IPS-NIHi7 (cell line): ENCODE results near the gene ZEB1.
"Not testable (repeated sequence)": the region's sequence is repeated elsewhere in the genome, so short reads cannot be mapped to it uniquely, and the experiment has no call there.

ENCODE experiments used
- DNase-seq: peaks from one replicate; pipeline ENCODE4 v3.0.0; 2012; ENCODE audit warnings: mixed read lengths; ENCODE audit errors: extremely low spot score

The ZEB1 gene

DNA sequence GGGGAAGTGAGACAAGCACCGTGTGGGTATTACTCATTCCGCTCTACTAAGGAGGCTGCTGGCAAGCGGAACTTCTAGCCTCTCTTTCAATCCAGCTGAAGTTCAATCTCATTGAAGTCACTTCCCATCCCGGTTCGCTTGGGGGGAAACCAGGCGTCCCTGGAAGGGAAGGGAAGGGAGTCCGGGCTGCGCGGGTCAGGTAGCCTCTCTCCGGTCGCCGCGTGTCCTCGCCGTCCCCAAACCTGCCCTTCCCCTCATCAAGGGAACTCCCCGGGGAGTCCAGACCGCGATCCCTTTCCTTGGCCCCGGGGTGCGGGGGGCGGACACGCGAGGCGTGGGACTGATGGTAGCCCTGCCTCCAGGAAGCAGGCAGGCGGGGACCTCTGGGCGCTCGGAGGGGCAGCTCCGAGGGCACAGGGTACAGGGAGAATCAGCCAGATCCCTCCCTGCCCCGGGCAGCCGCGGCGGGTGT is 598 bp upstream of the ZEB1 start:
- DNase-seq = peak; percentile 31

DNA sequence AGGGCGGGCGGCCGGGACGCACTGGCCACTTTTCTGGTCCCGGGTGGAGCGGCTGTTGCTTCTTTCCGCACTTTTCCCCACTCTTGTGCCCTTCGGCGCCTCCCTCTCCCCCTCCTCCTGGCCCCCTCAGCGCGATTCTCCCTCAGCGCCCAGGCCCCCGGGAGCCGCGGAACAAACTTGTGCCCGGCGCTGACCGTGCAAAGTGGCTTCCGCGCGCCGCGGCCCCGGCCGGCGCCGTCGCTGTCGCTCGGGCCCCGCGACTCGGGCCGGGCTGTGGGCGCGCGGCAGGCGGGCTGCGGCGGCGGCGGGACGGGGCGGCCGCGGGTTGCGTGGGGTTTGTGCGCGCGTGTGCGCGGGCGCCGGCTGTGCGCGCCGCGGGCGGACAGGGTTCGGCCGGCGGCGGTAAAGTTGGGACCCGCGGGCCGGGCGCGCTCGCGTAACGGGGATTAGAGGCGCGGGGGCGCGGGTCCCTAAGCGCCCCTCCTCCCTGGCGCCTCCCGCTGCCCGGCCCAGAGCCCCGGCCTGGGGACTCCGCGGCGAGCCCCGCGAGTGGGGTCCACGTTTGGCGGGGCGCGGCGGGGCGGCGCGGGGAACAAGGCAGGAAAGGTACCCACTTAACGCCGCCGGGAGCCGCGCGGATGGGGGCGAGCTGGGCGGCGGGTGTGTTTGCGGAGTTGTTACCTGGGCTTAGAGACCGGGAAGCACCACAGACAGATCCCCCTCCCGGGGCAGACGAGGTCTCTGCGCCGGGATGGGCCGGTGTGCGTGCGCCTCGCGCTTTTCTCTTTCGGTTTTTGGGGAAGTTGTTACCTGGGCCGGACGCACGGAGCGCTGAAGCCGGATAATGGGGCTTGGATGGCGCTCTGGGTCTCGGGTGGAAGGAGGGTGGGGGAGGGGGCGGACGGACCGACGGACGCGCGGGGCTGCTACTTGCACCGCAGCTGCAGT is 860 bp downstream of the ZEB1 start:
- DNase-seq = peak; percentile 41

DNA sequence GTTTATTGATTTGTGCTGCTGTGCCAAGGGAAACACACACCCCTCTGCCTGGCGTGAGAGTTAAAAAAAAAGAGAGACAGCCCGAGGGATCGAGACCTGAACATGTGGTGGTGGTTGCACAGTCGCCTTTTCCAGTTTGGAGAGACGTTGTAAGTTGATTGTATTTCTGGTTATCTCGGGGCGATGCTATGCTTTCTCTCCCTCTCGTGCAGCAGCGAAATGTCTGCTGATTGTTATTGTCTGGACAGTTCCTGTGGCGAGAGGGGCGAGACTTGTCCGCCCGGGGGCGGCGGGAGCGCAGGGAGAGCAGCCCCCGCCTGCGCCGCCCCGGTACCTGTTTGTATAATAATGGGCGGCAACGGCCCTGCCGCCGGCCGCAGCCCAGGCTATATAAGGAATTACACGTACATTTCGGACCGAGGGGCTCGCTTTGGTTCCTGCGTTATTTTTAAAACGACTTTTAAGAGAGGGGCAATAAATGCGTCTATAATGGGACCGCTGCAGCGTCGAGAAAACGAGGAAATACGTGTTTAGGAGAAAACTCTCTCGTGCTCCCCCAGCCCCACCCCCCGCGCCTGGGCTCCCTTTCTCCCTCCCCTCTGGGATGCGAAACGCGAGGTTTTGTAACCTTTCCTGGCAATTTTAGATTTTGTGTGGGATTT is 1.7 kb downstream of the ZEB1 start:
- peak; percentile 15 for DNase-seq

DNA sequence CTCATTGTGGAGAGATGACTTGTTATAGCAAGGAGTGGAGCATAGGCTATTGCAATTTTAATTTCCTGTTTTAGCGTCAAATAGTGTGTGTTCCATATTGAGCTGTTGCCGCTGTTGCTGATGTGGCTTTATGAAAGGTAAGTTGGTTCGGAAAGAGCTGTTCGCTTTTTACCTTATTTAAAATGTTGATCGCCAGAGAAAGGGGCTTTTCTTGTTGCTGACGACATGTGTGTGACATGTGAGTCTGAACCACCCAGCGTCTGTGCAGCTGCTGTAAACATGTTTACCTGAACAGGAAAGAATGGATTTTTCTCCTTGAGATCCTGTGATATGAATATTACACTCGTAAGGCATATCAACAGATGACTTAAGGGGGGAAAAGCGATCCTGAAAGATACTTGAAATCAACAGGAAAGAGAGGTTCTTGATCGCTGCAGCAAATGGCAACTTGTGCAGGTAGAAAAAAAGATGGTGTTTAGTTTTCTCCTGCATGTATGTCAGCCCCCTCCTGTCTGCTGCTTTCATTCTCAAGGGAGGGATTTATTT is 2.5 kb downstream of the ZEB1 start:
- DNase-seq = no peak

DNA sequence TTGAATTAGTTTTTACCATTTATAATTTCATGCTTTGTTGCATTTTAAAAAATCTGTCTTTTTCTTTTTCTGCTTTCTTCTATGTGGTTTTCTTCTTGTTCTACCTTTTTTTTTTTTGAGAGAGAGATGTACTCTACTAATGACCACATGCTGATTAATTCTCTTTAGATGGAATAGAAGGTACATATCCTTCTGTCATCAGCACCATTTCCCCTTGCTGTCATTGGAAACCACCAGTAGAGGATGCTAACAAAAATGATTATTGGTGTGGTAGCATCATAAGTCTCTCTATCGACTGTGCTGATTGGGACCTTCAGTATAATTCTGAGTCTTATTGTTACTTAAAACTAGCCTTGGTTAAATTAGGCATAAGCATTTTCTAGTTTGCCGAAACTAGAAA is 3.6 kb downstream of the ZEB1 start:
- DNase-seq = no peak

DNA sequence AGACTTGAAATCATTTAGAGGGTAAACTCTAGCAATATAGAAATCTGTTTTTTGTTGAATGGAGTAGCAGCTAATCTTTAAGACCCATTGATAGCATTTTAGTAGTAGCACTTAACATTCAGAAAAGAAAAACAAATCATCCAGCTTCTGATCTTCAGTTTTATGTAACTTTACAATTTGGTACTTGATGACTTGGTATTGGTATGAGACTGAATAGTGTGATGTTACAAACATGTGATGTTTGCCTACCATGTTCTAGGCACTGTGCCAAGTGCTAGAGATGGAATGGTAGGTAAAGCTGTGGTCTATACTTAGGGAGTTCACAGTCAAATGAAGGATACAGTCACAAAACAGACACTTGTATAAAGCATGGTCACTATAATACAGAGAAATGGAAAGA is 21.3 kb downstream of the ZEB1 start:
- DNase-seq = no peak

DNA sequence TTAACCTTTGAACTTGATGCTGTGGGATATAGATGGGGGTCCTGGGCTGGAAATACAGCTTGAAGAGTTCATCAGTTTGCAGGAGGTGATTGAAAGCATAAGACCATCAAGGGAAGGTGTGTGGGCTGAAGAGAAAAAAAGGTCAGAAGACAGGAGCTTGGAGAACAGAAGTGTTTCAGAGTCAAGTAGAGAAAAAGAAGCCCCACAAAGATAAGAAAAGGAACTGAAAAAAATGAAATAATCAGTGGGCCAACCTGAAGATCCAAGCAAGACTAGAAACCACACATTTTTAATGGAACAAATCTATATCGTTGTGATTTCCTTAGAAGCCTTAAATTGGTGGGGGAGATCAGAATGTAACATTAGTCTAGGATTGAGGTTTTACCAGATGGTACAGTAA is 22.5 kb downstream of the ZEB1 start:
- DNase-seq = no peak

DNA sequence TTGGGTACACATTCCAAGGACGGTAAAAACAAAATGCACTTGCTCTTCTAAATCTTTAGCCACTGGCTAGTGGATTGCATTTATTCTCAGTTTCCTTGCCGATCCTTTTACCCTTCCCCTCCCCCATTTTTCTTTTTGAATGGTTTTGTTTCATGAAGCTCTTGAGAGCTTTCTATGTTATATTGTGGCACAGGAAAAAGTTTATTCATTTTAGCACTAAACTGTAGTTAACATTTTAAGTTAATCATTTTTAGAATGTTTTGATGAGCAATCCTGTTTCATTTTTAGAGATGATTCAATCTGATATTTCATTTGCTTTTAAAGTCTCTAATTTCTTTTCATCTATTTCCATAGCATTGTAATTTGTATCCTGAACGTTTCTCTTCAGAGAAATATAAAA is 24.0 kb downstream of the ZEB1 start:
- DNase-seq = no peak

DNA sequence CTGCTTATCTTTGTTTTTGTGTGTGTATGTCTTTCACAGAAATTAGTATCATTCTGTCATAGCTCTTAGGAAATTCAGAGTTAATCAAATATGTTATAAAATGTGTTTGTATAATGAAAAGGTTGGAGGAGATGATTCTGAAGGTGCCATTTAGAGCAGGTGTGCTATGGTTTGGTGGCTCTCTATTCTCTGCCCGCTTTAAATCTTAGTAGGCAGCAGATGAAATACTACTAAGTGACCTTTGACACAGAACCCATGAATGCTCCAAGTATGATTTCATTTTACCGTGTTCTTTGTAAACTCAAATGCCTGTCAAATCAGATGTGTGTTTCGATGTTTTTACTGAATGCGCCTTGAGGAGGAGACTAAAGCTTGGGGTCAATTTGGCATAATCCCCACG is 24.5 kb downstream of the ZEB1 start:
- DNase-seq = no peak

DNA sequence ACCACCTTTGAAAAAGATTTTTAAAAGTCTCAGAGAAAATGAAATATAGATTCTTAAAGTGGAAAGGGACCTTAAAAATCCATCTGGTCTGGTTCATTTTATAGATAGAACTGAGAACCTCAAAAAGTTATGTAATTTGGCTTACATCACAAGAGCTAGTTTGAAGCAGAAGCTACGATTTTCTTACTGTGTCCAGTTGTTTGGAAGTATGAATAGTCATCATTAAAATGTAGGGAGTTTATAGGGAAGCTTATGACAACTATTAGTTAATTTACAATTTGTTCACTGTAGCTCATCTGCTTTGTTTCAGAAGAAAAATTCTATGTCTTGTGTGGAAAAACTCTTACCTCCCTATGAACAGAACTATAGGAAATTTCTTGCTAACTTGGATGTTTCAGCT is 26.9 kb downstream of the ZEB1 start:
- DNase-seq = no peak

DNA sequence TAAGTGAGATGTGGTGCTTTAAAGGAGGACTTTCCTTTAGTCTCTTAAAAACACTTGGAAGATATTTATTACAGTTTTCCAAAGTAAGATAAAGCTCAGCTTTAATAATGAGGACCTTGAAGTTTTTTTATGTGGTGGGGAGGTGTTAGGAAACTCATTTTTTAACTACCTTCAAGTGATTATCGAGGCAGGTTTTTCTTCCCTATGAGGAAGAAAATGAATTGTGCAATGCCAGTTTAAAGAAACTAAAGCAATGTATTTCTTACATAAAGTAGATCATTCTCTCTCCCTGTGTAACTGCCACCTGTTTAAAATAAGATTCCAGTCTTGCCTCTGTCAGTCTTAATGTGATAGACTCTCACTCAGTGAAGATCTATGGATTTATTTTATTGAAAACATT is 27.9 kb downstream of the ZEB1 start:
- DNase-seq = no peak

DNA sequence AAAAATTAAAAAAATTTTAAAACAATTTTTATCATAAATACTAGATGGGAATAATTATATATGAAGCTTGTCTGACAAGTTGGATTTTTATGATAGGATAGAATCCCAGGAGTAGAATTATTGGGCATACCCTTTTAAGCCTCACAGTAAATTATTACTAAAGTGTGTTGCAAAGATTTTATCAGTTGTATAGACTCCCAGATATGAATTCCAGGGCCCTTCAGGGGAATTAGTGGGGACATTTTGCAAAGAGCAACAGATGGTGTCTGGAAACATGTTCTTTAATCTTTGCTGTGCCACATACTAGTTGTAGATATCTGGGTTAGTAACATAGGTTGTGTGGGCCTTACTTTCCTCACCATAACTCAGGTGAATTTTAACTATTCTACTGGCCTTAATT is 28.7 kb downstream of the ZEB1 start:
- no peak for DNase-seq

DNA sequence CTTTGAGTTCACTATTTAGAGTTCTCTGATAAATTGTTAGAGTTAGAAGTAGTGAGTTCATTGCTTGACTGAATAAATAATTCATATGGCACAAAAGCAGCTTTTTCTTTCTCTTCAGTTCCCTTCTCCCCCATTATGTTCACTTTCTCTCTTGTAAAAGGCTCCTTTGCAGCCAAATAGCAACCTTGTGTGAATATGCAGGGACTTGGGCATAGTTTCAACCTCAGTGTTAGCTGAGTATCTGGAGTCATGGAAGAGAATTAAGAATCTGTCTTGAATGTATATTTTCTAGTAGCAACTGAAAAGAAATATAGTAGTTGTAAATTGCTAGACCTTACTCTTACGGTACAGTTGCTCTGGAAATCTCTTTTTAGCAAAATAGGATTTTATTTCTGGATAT is 31.9 kb downstream of the ZEB1 start:
- no peak for DNase-seq

DNA sequence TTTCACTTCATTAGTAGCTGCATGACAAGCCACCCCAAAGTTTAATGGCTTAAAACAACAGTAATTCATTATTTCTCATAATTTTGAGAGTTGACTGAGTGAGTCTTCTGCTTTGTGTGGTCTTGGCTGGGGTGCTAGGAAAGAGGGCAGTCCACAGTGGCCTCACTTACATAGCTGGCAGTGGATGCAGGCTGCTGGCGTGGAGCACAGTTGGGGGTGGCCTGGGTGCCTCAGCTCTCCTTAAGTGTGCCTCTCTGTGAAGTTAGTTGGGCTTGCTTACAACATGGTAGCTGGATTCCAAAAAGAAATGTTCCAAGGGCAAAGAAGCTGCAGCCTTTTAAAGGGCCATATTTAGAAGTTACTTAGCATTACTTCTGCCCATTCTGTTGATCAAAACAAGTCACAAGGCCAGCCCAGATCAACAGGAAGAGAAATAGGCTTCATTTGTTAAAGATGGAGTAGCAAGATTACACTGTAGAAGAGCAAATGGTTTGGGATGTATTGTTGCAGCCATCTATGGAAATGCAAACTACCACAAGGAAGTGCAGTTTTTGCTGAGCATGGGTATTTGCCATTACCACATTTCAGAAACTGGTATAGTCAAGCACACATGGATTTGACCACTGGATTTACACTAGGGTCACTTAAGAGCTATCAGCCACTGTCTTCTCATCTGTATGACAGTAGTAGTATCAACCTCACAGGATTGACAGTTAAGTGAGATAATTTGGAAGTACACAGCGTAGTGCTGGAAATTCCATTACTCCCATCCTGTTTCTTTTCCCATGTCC is 33.6 kb downstream of the ZEB1 start:
- no peak for DNase-seq

DNA sequence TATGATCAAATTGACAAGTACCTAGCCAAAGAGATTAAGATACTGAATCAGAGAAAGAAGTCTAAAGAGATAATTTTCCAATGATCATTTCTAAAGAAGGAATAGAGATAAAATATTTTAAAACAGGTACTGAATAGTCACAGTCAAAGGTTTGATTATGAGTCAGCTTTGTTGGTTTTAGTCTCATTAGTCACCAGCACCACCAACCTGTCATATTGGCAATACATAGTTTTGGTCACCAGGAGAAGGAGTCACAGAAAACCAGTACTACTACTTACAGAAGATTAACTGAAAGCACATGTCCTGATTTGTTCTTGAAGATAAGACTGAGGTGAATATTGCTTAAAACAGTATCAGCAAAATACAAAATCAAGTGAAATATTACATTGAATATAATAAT is 34.6 kb downstream of the ZEB1 start:
- DNase-seq = no peak

DNA sequence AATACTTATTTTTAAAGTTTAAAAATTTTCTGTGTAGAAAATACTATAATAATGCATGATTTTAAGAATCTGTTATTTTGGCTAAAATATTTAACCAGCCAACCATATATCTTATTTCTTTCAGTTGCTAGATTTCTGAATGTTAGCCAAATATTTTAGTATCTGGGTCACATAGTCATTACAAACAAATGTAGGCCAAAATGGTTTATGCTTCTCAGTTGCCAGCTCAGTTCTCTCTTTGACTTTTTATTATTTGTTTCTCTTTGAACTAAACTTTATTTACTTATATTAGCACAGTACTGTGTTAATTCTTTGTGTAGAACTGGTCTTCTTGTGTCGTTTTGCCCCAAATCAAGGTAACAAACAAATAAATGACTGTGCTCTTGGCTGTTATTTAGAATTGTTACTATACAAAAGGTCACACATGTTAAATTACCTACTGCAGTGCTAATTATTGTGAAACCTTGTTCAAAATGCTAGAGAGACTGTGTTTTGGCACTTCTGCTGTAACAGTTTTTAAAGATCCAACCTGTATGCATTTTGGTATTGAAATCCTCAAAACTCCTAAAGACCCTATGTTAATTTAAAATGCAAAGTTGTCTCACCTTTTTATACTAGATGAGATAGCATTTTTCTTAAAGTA is 39.8 kb downstream of the ZEB1 start:
- DNase-seq = no peak

DNA sequence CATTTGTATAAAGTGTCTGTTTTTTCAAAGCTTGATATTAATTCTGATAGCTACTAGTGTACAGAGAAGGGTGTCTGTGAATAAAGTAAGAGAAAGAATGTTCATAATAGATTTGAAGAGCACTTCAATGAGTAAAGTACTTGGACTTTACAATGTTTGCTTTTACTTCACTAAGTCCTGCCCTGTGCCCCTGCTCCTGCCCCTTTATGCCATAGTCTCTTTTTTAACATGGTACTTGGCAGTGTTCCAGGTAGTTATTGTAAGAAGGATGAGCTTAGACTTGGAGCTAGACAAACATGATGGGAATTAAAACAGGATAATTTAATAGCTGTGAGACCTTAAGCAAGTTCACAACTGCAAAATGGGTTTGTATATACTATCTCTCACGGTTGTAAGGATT is 41.0 kb downstream of the ZEB1 start:
- no peak for DNase-seq

DNA sequence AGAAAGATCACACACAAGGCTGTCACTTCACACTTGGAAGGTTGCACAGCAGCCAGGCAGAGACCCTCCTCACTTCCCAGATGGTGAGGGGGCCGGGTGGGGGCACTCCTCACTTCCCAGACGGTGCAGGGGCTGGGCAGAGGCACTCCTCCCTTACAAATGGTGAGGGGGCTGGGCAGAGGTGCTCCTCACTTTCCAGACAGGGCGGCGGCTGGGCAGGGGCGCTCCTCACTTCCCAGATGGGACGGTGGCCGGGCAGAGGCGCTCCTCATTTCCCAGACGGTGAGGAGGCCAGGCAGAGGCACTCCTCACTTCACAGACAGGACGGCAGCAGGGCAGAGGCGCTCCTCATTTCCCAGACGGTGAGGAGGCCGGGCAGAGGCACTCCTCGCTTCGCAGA is 42.5 kb downstream of the ZEB1 start:
- not testable (repeated sequence) for DNase-seq

DNA sequence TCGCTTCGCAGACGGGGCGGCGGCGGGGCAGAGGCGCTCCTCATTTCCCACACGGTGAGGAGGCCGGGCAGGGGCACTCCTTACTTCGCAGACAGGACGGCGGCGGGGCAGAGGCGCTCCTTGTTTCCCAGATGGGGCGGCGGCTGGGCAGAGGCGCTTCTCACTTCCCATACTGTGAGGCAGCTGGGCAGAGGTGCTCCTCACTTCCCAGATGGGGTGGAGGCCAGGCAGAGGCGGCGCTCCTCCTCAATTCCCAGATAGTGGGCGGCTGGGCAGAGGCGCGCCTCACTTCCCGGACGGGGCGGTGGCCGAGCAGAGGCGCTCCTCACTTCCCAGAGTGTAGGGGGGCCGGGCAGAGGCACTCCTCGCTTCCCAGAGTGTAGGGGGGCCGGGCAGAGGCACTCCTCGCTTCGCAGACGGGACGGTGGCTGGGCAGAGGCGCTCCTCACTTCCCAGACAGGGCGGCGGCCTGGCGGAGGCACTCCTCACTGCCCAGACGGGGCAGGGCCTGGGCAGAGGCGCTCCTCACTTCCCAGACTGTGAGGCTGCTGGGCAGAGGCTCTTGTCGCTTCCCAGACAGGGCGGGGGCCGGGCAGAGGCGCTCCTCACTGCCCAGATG is 43.1 kb downstream of the ZEB1 start:
- no peak for DNase-seq

DNA sequence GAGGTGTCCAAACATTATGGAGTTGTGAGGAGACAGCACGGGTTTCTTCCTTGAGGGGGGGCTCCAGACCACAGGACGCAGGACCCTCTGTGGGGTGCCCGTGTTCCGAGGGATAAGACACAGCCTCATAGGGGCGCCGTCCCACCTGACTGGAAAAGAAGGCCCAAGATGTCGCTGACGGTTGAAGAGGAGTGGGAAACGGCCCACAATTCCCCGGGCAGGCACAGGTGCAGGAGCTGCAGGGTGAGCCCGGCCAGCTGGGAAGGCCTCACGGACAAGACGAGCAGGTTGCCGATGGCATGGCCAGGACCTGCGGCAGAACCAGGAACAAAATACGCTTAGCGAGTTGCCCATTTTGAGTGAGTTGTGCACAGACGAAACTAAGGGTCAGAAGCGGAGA is 44.7 kb downstream of the ZEB1 start:
- DNase-seq = not testable (repeated sequence)

DNA sequence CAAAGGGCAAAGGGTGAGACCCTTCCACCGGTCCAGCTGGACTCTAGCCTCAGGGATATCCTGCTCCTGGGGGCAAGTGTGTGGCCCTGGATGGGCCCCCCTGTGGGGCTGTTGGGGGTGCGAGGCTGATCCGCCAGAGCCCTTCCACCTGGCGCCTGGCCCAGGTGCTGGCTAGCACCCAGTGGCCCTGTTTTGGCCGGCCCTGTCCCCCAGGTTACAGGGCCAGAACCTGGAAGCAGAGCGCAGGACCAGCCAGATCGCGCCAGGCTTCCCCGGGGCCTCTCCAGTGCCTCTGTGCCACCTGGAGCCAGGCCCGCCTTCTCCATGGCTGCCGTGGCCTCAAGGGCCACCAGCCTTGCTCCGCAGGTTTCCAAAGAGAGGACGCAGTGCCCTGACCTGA is 45.2 kb downstream of the ZEB1 start:
- not testable (repeated sequence) for DNase-seq
